IPS-20b (cell line): Measurements from ENCODE around the gene MGST2.

ENCODE experiments used
- H3K27ac ChIP-seq: one replicate; pipeline ENCODE4 v1.5.1; 2013; ENCODE audit warnings: low read length
- H3K27me3 ChIP-seq: 2 replicates; pipeline ENCODE4 v1.6.1; 2013; ENCODE audit warnings: mild to moderate bottlenecking, low read length, inconsistent platforms; ENCODE audit not compliant: insufficient read depth
- H3K36me3 ChIP-seq: 2 replicates; pipeline ENCODE4 v1.6.1; 2013; ENCODE audit warnings: low read depth, mild to moderate bottlenecking, inconsistent platforms, low read length, moderate library complexity; ENCODE audit not compliant: insufficient read depth
- H3K4me1 ChIP-seq: 2 replicates; pipeline ENCODE4 v1.6.1; 2013; ENCODE audit warnings: mild to moderate bottlenecking, control low read depth, inconsistent platforms, low read length, moderate library complexity; ENCODE audit not compliant: insufficient read depth
- H3K4me3 ChIP-seq: 2 replicates; pipeline ENCODE4 v1.5.1; 2013; ENCODE audit warnings: mild to moderate bottlenecking, low read length, inconsistent platforms
- H3K9ac ChIP-seq: 2 replicates; pipeline ENCODE4 v1.6.1; 2013; ENCODE audit warnings: low read depth, mild to moderate bottlenecking, inconsistent platforms, low read length, moderate library complexity
- H3K9me3 ChIP-seq: 2 replicates; pipeline ENCODE4 v1.6.1; 2013; ENCODE audit warnings: mild to moderate bottlenecking, low read depth, low read length, inconsistent platforms; ENCODE audit not compliant: insufficient read depth

MGST2 gene

GRCh38 chr4:139746431-139747171 is 81.0 kb downstream of the MGST2 start:
- Histone ChIP-seq H3K36me3 (no peaks in the 10 kb centered on the region), H3K27me3 (no peaks in the 10 kb centered on the region), H3K4me3 (no peak overlapping the region), H3K9me3 (no peaks in the 10 kb centered on the region), H3K9ac (no peak overlapping the region), H3K4me1 (peaks cover 6% of the 10 kb centered on the region; the same call in 1 of the 2 replicates), H3K27ac (no peak overlapping the region)

- Histone ChIP-seq H3K27me3 (no peaks in the 10 kb centered on the region), H3K27ac (no peak overlapping the region), H3K4me3 (no peak overlapping the region), H3K9ac (no peak overlapping the region), H3K9me3 (no peaks in the 10 kb centered on the region), H3K4me1 (peaks cover 6% of the 10 kb centered on the region; the same call in 1 of the 2 replicates), H3K36me3 (no peaks in the 10 kb centered on the region)
These were observed 83.7 kb downstream of the MGST2 start for GRCh38 chr4:139749338-139749737.

- no peak overlapping the region for H3K4me3 ChIP-seq
- no peaks in the 10 kb centered on the region for H3K9me3 ChIP-seq
- H3K27me3 ChIP-seq: no peaks in the 10 kb centered on the region
- H3K9ac ChIP-seq: no peak overlapping the region
- H3K36me3 ChIP-seq: no peaks in the 10 kb centered on the region
- H3K4me1 ChIP-seq: peaks cover 6% of the 10 kb centered on the region; the same call in 1 of the 2 replicates
- H3K27ac ChIP-seq: no peak overlapping the region
These were observed 84.3 kb downstream of the MGST2 start for GRCh38 chr4:139749835-139750498.

GRCh38 chr4:139753686-139754085 is 88.1 kb downstream of the MGST2 start:
- Histone ChIP-seq H3K4me1 (no peaks in the 10 kb centered on the region), H3K4me3 (no peak overlapping the region), H3K9me3 (no peaks in the 10 kb centered on the region), H3K9ac (no peak overlapping the region), H3K27me3 (no peaks in the 10 kb centered on the region), H3K36me3 (no peaks in the 10 kb centered on the region), H3K27ac (no peak overlapping the region)
